OCI-LY3 (cell line): ENCODE results near the gene TRPT1.

Experiments used
- EZH2phosphoT487 ChIP-seq: fragments of 200-600 bp; shearing (Covaris generic); IDR thresholded peaks from 2 replicates; pipeline ENCODE4 v1.6.1; 2018; ENCODE audit warnings: antibody characterized with exemption, mixed run types, low read depth
- TF ChIP-seq, protein P1 (sequence below): fragments of 200-600, 300-600 bp; sonication (generic); IDR thresholded peaks from 2 replicates; pipeline ENCODE4 v1.5.1; 2014; ENCODE audit warnings: antibody characterized with exemption, low read length, low read depth

DNA sequence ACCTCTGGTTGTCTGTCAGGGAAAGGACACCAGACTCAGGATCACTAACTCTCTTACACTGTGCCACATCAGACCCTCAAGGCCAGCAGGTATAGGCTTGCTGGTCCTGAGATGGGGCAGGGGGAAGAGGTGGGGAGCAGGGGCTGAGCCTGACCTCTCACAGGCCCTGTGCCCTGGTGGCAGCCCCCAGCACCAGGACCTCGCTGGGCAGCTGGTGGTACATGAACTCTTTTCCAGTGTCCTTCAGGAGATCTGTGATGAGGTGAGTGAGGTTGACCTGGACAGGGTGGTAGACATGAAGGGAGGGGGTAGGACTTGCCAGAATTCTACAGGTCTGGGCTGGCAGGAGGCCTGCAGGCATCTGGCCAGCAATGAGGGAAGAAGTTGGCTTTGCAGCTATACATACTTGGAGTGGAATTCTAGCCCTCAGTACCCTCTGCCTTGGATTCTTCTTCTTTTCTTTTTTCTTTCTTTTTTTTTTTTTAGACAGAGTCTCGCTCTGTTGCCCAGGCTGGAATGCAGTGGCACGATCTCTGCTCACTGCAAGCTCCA lies 1.5 kb upstream of the TRPT1 start:
- TF ChIP-seq, protein P1, sequence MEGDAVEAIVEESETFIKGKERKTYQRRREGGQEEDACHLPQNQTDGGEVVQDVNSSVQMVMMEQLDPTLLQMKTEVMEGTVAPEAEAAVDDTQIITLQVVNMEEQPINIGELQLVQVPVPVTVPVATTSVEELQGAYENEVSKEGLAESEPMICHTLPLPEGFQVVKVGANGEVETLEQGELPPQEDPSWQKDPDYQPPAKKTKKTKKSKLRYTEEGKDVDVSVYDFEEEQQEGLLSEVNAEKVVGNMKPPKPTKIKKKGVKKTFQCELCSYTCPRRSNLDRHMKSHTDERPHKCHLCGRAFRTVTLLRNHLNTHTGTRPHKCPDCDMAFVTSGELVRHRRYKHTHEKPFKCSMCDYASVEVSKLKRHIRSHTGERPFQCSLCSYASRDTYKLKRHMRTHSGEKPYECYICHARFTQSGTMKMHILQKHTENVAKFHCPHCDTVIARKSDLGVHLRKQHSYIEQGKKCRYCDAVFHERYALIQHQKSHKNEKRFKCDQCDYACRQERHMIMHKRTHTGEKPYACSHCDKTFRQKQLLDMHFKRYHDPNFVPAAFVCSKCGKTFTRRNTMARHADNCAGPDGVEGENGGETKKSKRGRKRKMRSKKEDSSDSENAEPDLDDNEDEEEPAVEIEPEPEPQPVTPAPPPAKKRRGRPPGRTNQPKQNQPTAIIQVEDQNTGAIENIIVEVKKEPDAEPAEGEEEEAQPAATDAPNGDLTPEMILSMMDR: no peak
- no peak for TF ChIP-seq EZH2phosphoT487
